Tibial nerve (tissue), 3 donors: ENCODE results near the gene GNMT.

Source experiments
- CTCF ChIP-seq, 5 experiments: fragments of 200-600 bp in 3 of 5; fragments of 450-650 bp in 2 of 5; sonication (generic) in 3 of 5; IDR thresholded peaks; one replicate each; pipeline ENCODE4 v1.5.1; 2016 to 2019; ENCODE audit warnings: antibody characterized with exemption in 5 of 5, mild to moderate bottlenecking in 3 of 5, moderate library complexity in 2 of 5
- POLR2A ChIP-seq, 2 donors: fragments of 450-650 bp; IDR thresholded peaks; one replicate each; pipeline ENCODE4 v1.6.1; 2017; ENCODE audit warnings: antibody characterized with exemption in 2 of 2, mild to moderate bottlenecking in 2 of 2, moderate library complexity in 2 of 2

GRCh38 chr6:42963179-42963854 is 2.8 kb downstream of the GNMT start:
- no peak for TF ChIP-seq CTCF (IDR thresholded peaks at IDR 0.05)
- no peak for TF ChIP-seq POLR2A (IDR thresholded peaks at IDR 0.05)
